ENCODE measurements around the gene AQP12A. TPM values are rescaled to one million over a fixed set of nuclear protein-coding genes. Genes with fewer than 3 reads are reported as not detected.
"Not testable (repeated sequence)": the region's sequence is repeated elsewhere in the genome, so short reads cannot be mapped to it uniquely, and the experiment has no call there.

The AQP12A gene
- total and polyA plus RNA-seq, 9 donors: 0.27 to 1.4 (median 0.86) TPM; not detected in 2

- no peak overlapping the region for H3K27ac ChIP-seq (ENCODE audit: low read length)
- no peak overlapping the region for H3K4me3 ChIP-seq (ENCODE audit: low read length)
- H3K36me3 ChIP-seq (ENCODE audit: control insufficient read depth, insufficient read depth, low read length): no peaks in the 10 kb centered on the region
- H3K27me3 ChIP-seq (ENCODE audit: control insufficient read depth, insufficient read depth, low read length): peaks cover 12% of the 10 kb centered on the region
- no peak for DNase-seq
- 84% methylated on average over 12 of the region's 14 CpGs for WGBS (ENCODE audit: insufficient coverage)
- no peaks in the 10 kb centered on the region for H3K4me1 ChIP-seq (ENCODE audit: control insufficient read depth, insufficient read depth, low read length)
- no peaks in the 10 kb centered on the region for H3K9me3 ChIP-seq (replicated peaks; ENCODE audit: control insufficient read depth, low read depth, low read length)
Measured at GRCh38 chr2:240687741-240688552, 3.7 kb upstream of the AQP12A start.

- WGBS (ENCODE audit: insufficient coverage): 96% methylated on average over 7 of the region's 9 CpGs
- peaks cover 12% of the 10 kb centered on the region for H3K27me3 ChIP-seq (ENCODE audit: control insufficient read depth, insufficient read depth, low read length)
- H3K4me3 ChIP-seq (ENCODE audit: low read length): no peak overlapping the region
- no peaks in the 10 kb centered on the region for H3K4me1 ChIP-seq (ENCODE audit: control insufficient read depth, insufficient read depth, low read length)
- H3K9me3 ChIP-seq (replicated peaks; ENCODE audit: control insufficient read depth, low read depth, low read length): no peaks in the 10 kb centered on the region
- DNase-seq: no peak
- H3K36me3 ChIP-seq (ENCODE audit: control insufficient read depth, insufficient read depth, low read length): no peaks in the 10 kb centered on the region
- no peak overlapping the region for H3K27ac ChIP-seq (ENCODE audit: low read length)
Measured at GRCh38 chr2:240688553-240688919, 3.1 kb upstream of the AQP12A start.

- no CpG with 5 or more reads among the region's 11 CpGs for WGBS (ENCODE audit: insufficient coverage)
- Histone ChIP-seq H3K4me1 (ENCODE audit: control insufficient read depth, insufficient read depth, low read length) (no peaks in the 10 kb centered on the region), H3K27ac (ENCODE audit: low read length) (no peak overlapping the region), H3K4me3 (ENCODE audit: low read length) (no peak overlapping the region), H3K36me3 (ENCODE audit: control insufficient read depth, insufficient read depth, low read length) (no peaks in the 10 kb centered on the region), H3K9me3 (replicated peaks; ENCODE audit: control insufficient read depth, low read depth, low read length) (no peaks in the 10 kb centered on the region), H3K27me3 (ENCODE audit: control insufficient read depth, insufficient read depth, low read length) (peaks cover 9% of the 10 kb centered on the region)
- DNase-seq: no peak
Measured at GRCh38 chr2:240689975-240690374, 1.7 kb upstream of the AQP12A start.

DNA sequence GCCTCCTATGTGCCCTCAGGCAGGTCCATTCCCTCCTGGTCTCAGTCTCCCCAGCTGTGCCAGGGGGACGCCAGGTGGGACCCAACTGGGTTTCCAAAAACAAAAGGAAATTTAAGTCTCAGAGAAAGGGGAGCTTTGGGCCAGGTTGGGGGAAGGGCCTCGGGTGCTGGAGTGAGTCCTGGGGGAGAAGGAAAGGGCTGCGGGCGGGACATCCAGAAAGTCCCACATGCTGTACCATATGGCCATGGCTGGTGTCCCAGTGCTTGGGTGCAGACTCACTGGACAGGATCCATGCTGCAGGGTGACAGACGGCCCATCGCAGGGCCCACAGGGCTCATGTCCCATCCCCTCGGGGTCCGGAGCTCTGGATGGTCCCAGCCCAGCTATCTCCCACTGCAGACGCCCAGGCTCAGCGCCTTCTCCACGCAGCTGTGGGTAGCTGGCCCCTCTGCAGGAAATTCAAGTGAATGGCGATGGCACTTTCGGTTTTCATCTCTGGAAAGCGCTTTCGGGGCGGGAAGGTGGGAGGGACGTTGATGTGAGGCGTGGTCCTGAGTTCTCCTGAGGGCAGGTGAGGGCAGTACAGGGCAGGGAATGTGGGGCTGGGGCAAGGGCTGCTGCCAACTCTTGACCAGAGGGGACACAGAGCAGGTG, 1.1 kb upstream of the AQP12A start:
- H3K27me3 ChIP-seq (ENCODE audit: control insufficient read depth, insufficient read depth, low read length); DNase-seq; H3K4me3 ChIP-seq (ENCODE audit: low read length); H3K4me1 ChIP-seq (ENCODE audit: control insufficient read depth, insufficient read depth, low read length); H3K9me3 ChIP-seq (replicated peaks; ENCODE audit: control insufficient read depth, low read depth, low read length); H3K36me3 ChIP-seq (ENCODE audit: control insufficient read depth, insufficient read depth, low read length); H3K27ac ChIP-seq (ENCODE audit: low read length): not testable (repeated sequence)
- 73% methylated on average over 2 of the region's 18 CpGs for WGBS (ENCODE audit: insufficient coverage)

GRCh38 chr2:240691075-240691427, 615 bp upstream of the AQP12A start:
- not testable (repeated sequence) for DNase-seq; H3K4me1 ChIP-seq (ENCODE audit: control insufficient read depth, insufficient read depth, low read length)
- no CpG with 5 or more reads among the region's 2 CpGs for WGBS (ENCODE audit: insufficient coverage)

DNA sequence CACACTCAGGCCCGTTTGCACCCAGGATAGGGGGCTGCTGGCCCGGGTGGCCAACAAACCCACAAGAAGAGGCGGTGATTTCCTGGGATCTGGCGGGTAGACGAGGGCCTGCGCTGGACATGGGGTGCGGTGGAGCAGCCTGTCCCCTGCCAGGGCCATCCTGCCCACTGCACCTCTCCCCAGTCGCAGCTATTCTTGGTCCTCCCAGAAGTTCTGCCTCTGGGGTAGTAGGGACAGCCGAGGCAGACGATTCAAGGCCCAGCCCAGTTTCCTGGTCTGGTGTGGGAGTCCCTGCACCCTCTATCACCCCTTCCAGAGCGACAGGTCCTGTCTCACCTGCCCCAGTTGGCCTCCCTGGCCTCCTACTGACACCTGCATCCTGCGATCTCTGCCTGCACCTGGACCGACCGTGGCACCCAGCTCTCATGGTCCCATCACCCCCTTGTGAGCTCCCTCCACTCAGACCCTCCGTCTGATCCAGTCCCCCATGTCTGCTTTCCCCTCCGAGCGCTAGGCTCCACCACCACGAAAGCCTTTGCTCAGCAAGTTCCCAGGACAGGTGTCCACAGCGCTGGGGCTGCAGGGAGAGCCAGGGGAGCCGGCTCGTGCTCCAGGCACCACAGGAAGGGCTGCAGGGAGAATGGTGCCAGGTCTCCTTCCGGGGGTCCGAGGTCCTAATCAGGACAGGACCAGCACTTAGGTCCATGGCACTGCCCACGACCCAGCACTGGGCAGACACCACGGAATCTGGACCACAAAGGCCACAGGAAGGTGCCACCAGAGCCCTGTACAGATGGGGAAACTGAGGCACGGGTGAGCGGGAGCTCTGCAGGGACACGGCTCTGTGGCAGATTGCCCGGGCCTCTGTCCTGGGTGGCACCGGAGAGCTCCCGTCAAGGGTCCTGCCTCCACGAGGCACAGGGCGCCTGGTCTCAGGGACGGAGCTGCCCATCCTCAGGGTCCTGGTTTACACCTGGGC, 1.2 kb downstream of the AQP12A start:
- H3K4me1 ChIP-seq (ENCODE audit: control insufficient read depth, insufficient read depth, low read length); H3K27ac ChIP-seq (ENCODE audit: low read length); DNase-seq; H3K36me3 ChIP-seq (ENCODE audit: control insufficient read depth, insufficient read depth, low read length); H3K9me3 ChIP-seq (replicated peaks; ENCODE audit: control insufficient read depth, low read depth, low read length); H3K27me3 ChIP-seq (ENCODE audit: control insufficient read depth, insufficient read depth, low read length); H3K4me3 ChIP-seq (ENCODE audit: low read length): not testable (repeated sequence)
- WGBS (ENCODE audit: insufficient coverage): no CpG with 5 or more reads among the region's 34 CpGs

More at GRCh38 chr2:240691075-240691427, 615 bp upstream of the AQP12A start:
- H3K27me3 ChIP-seq (ENCODE audit: control insufficient read depth, insufficient read depth, low read length); H3K9me3 ChIP-seq (replicated peaks; ENCODE audit: control insufficient read depth, low read depth, low read length); H3K4me3 ChIP-seq (ENCODE audit: low read length); H3K36me3 ChIP-seq (ENCODE audit: control insufficient read depth, insufficient read depth, low read length); H3K27ac ChIP-seq (ENCODE audit: low read length): not testable (repeated sequence)

- not testable (repeated sequence) for H3K27me3 ChIP-seq (ENCODE audit: control insufficient read depth, insufficient read depth, low read length); H3K27ac ChIP-seq (ENCODE audit: low read length); DNase-seq; H3K36me3 ChIP-seq (ENCODE audit: control insufficient read depth, insufficient read depth, low read length); H3K4me3 ChIP-seq (ENCODE audit: low read length); H3K9me3 ChIP-seq (replicated peaks; ENCODE audit: control insufficient read depth, low read depth, low read length); H3K4me1 ChIP-seq (ENCODE audit: control insufficient read depth, insufficient read depth, low read length)
- WGBS (ENCODE audit: insufficient coverage): no CpG with 5 or more reads among the region's 12 CpGs
Measured at GRCh38 chr2:240694304-240694703, 2.6 kb downstream of the AQP12A start.

GRCh38 chr2:240695593-240695992, 3.9 kb downstream of the AQP12A start:
- not testable (repeated sequence) for H3K27ac ChIP-seq (ENCODE audit: low read length); H3K27me3 ChIP-seq (ENCODE audit: control insufficient read depth, insufficient read depth, low read length); DNase-seq; H3K36me3 ChIP-seq (ENCODE audit: control insufficient read depth, insufficient read depth, low read length); H3K9me3 ChIP-seq (replicated peaks; ENCODE audit: control insufficient read depth, low read depth, low read length); H3K4me3 ChIP-seq (ENCODE audit: low read length); H3K4me1 ChIP-seq (ENCODE audit: control insufficient read depth, insufficient read depth, low read length)
- no CpG with 5 or more reads among the region's 19 CpGs for WGBS (ENCODE audit: insufficient coverage)

GRCh38 chr2:240696469-240696868, 4.8 kb downstream of the AQP12A start:
- not testable (repeated sequence) for H3K27ac ChIP-seq (ENCODE audit: low read length); H3K36me3 ChIP-seq (ENCODE audit: control insufficient read depth, insufficient read depth, low read length); H3K27me3 ChIP-seq (ENCODE audit: control insufficient read depth, insufficient read depth, low read length); H3K9me3 ChIP-seq (replicated peaks; ENCODE audit: control insufficient read depth, low read depth, low read length); H3K4me3 ChIP-seq (ENCODE audit: low read length); H3K4me1 ChIP-seq (ENCODE audit: control insufficient read depth, insufficient read depth, low read length); DNase-seq
- WGBS (ENCODE audit: insufficient coverage): no CpG with 5 or more reads among the region's 13 CpGs

Data from muscle of leg (tissue), 11 donors.